Measurements from ENCODE around the gene SALL1.

SALL1 gene

GRCh38 chr16:51107742-51108141 lies 43.3 kb downstream of the SALL1 start:
- no peak for DNase-seq

DNA sequence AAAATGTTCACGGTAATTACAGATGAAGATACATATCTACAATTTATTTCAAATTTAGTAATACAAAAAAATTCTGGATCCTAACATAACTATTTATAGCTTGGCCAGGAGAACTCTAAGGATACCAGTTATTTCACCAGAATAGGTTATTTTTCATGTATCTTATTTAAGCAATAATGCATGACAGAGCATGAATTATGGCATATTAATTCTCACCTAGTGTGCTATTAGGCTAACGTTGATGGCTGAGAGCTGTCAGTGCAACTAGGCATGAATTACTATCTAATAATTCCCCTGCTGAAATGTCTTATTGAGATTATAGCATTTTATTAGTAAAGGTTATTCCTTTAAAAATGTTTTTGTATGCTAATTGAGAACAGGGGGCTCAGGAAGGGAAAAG lies 44.5 kb downstream of the SALL1 start:
- DNase-seq, result no peak

GRCh38 chr16:51103590-51103989 lies 47.5 kb downstream of the SALL1 start:
- DNase-seq, result no peak

DNA sequence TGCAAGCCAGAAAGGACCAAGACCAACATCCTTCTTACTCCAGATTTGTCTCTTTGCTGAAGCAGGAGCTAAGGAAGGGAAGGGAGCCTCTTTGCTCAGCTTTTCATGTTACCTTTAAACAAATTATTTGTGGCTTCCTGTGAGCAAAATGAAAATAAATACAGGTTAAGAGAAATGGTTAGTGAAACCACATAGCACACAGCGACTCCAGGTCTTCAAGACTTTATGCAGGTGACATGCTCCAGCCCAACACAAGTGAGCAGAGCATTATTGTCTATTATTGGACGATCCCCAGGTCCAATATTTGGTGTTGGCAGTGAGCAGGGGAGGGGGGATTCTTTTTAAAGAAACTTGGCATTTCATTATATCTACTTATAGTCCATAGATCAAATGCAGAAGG lies 53.3 kb downstream of the SALL1 start:
- no peak for DNase-seq

- DNase-seq, result no peak
Observed at GRCh38 chr16:51095890-51096626, 55.0 kb downstream of the SALL1 start.

DNA sequence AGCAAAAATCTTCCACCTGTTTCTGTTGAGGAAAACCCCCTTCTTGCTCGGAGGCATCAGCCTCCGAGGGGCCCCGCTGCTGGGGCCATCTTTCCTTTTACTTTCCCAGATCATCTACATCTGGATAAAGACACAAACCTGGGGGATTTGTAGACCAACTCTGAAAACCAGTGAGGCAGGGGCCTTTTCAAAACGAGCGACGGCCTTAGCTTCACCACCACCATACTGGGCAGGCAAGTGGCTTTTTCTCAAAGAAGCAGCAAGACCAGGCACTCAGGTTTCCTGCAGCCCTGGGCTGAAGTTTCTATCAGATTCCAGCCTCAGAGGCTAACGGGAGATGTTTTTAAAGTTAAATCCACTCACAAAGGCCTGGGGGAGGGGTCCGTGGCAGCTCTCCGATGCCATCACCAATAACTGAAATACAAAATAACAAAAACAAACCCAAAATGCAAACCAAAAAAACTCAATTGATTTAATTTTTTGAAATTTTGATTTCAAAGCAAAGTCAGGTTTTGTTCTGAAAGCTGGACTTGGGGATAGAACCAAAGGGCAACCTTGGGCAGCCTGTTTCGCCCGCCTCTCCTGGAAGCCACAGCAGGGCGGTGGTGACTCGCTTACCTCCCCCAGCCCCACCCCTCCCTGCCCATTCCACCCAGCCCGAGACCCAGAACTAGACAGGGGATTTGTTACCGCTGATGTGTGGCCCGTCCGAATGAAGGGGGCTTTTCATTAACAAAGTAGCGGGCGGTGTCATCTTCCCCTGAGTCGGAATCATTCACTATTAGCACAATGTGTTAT lies 55.8 kb downstream of the SALL1 start:
- no peak for DNase-seq

- no peak for DNase-seq
Observed at GRCh38 chr16:51093726-51094280, 57.3 kb downstream of the SALL1 start.

Data from NCI-H1092 (cell line).